H4 (cell line): ENCODE measurements around the gene TENM4. TPM values are rescaled to one million over a fixed set of nuclear protein-coding genes. Genes with fewer than 3 reads are reported as not detected.
"Not testable (repeated sequence)": the region's sequence is repeated elsewhere in the genome, so short reads cannot be mapped to it uniquely, and the experiment has no call there.

ENCODE experiments used
- DNase-seq: peaks from one replicate; pipeline ENCODE4 v3.0.0-alpha.2; 2015; ENCODE audit warnings: low spot score
- total RNA-seq: library from RNA; depleted of rRNA; stranded (reverse); fragments of >200 nt; shearing (Covaris generic); gene quantifications from 2 replicates; pipeline ENCODE4 v1.2.3, GENCODE V29; 2014

TENM4 gene
- total RNA-seq, 1 experiment from 2014 or later, result 0.31 TPM

- no peak for DNase-seq
Observed at GRCh38 chr11:78845496-78845895, 595.3 kb downstream of the TENM4 start.

GRCh38 chr11:78841456-78842060, 599.3 kb downstream of the TENM4 start:
- no peak for DNase-seq

- no peak for DNase-seq
Observed at GRCh38 chr11:78840623-78841022, 600.2 kb downstream of the TENM4 start.

GRCh38 chr11:78840200-78840599, 600.6 kb downstream of the TENM4 start:
- DNase-seq, result no peak

- DNase-seq, result no peak
Observed at GRCh38 chr11:78838417-78838816, 602.4 kb downstream of the TENM4 start.

- DNase-seq, result no peak
Observed at GRCh38 chr11:78835646-78836045, 605.2 kb downstream of the TENM4 start.

GRCh38 chr11:78834886-78835285, 605.9 kb downstream of the TENM4 start:
- DNase-seq, result no peak

- DNase-seq, result no peak
Observed at GRCh38 chr11:78833237-78833636, 607.6 kb downstream of the TENM4 start.

- no peak for DNase-seq
Observed at GRCh38 chr11:78832226-78832947, 608.4 kb downstream of the TENM4 start.

GRCh38 chr11:78831571-78831970, 609.3 kb downstream of the TENM4 start:
- no peak for DNase-seq

- no peak for DNase-seq
Observed at GRCh38 chr11:78830277-78830819, 610.5 kb downstream of the TENM4 start.

GRCh38 chr11:78829146-78829545, 611.7 kb downstream of the TENM4 start:
- no peak for DNase-seq

GRCh38 chr11:78828676-78829075, 612.2 kb downstream of the TENM4 start:
- DNase-seq, result no peak

- DNase-seq, result not testable (repeated sequence)
Observed at GRCh38 chr11:78827291-78827690, 613.5 kb downstream of the TENM4 start.

GRCh38 chr11:78825591-78826020, 615.2 kb downstream of the TENM4 start:
- no peak for DNase-seq

- no peak for DNase-seq
Observed at GRCh38 chr11:78823588-78823987, 617.2 kb downstream of the TENM4 start.

- DNase-seq, result no peak
Observed at GRCh38 chr11:78822931-78823423, 617.9 kb downstream of the TENM4 start.

GRCh38 chr11:78821371-78822306, 619.2 kb downstream of the TENM4 start:
- DNase-seq, result no peak

- DNase-seq, result no peak
Observed at GRCh38 chr11:78820741-78821140, 620.1 kb downstream of the TENM4 start.

- no peak for DNase-seq
Observed at GRCh38 chr11:78818201-78818600, 622.6 kb downstream of the TENM4 start.

GRCh38 chr11:78815831-78816230, 625.0 kb downstream of the TENM4 start:
- DNase-seq, result no peak
